Stimulated activated CD8-positive, alpha-beta memory T cell treated with anti-CD3 and anti-CD28 coated beads, Interleukin-4, amount 100 ng/mL, for 1 hour (primary cell): Measurements from ENCODE around the gene ALPP.
"Not testable (repeated sequence)": the region's sequence is repeated elsewhere in the genome, so short reads cannot be mapped to it uniquely, and the experiment has no call there.

Experiments
- DNase-seq, 2 donors: peaks; one replicate each; pipeline ENCODE4 v3.0.0-alpha.2; 2020; ENCODE audit warnings: low read depth in 2 of 2, low spot score in 1 of 2

Gene ALPP

DNA sequence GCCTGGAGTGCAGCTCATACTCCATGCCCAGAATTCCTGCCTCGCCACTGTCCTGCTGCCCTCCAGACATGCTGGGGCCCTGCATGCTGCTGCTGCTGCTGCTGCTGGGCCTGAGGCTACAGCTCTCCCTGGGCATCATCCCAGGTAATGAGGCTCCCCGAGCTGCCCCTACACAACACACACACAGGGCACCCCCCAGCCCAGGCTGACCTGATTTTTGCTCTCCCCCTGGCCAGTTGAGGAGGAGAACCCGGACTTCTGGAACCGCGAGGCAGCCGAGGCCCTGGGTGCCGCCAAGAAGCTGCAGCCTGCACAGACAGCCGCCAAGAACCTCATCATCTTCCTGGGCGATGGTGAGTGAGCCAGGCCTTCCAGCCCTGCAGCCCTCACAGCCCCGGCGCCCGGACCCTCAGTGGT, at the start of gene ALPP:
Gene ALPP, plus strand, starts transcription at position 17 of the 417 bp plus-strand sequence. Its CDS starts 52 bp downstream, at position 69.
- not testable (repeated sequence) for DNase-seq

DNA sequence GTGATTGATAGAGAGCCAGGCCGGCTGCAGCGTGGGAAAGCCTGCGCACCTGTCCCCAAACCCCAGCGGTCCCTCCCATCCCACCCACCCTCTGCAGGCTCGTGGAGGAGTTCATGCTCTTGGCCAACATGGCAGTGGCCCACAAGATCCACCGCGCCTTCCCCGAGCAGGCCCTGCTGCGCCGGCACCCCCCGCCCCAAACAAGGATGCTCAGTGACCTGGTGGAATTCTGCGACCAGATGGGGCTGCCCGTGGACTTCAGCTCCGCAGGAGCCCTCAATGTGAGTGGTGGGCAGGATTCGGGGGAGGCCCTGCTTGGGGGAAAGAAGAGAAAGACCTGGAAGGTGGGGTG, 48.9 kb upstream of the ALPP start:
- no peak for DNase-seq

DNA sequence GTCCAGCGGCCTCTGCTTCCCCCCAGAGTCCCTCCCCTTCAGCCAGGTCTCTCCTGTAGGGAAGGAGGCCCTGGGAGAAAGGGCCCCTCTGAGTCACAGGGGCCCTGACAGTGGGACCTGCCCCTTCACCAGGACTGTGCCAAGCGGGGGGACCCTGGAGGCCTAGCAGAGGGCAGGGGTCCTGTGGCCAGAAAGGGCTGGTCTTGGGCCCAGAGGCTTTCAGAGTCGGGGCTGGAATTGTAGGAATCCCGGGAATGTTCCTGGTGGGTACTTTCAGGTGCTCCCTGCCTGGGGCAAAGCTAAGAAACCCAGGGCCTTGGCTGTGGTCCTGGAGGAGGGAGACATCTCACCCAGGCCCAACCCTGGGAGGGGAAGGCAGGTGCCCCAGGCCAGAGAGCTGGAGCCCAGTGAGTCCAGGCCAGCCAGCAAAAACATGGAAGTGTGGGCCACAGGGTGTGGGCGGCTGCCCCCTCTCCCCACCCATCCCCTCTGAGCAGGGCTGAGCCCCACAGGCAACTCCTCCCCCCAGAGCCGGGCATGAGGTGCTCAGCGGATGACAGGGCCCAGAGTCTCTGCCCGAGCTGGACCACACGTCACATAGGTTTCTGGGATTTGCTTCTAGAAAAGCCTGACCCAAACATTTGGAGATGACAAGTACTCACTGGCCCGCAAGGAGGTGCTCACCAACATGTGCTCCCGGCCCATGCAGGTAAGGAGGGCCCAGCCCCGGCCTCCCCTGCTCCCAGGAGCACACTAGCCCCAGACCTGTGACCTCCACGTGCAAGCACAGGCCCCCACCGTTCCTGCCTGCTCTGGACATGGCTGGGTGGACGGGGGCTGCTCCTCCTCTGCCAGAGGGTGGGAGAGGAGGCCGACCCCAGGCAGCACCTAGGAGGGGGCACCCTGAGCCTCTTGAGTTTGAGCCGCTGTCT, 48.2 kb upstream of the ALPP start:
- no peak for DNase-seq

DNA sequence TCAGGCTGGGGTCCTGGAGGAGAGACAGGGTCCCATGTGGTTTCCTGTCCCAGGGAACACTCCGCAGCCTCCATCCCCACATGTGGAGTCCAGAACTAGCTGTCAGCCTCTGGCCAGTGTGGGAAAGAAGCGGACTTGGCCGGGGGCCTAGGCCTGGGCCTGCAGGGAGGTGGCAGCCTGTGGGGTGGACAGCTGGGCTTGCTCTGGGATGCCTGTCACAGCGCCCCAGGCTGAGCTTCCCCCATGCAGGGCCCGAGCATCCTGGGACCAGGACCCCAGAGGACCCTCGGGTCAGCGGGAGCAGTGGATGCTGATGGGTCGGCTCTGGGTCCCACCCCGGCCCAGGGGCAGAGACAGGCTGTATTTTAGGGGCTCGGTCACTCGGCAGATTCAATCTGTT, 47.5 kb upstream of the ALPP start:
- DNase-seq: not testable (repeated sequence)

DNA sequence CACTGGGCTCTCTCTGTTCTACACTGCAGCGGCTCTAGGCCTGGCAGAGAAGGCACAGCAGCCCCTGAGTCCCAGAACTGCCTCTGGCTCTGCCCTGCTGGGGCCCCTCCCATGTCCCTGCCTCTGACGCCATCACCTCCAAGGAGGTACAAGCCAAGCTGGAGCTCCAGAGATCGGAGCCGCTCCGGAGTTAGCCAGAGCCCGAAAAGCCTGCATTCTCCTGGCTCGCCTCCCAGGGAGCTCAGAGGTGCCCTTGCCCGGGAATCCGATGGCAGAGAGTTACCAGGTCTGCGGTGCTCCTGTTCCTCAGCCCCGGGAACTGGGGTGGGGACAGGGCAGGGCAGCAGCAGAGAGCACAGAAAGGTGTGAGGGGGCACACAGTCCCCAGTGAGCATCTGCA, 46.9 kb upstream of the ALPP start:
- not testable (repeated sequence) for DNase-seq

DNA sequence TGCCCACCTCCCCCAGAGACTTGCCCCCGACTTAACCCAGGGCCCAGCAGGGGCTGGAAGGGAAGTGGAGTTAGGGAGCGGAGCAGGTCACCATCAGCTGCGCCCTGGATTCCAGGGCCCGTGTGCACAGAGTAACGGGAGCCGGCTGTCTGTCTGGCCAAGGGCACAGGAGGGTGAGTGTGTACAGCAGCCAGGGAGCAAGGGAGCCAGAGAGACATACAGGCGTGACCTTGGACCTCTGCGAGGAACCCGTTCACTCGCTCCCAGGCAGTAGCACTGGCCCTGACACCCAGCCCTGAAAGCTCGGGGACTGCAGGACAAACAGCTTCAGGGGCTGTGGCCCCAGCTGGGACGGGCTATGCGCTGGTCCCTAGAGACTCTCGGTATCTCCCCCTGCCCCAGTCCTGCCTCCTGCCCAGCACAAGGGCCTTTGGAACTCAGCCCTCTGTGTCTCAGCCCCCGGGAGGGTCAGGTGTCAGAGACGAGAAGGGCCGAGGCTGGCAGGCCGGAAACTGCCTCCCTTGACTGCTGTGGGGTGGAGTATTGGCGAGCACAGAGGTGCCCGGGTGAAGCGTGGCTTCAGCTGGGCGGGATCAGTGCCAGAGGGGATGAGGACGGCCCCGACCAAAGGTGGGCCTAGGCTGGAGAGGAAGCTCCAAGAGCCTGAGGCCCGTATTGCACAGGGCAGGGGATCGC, 46.2 kb upstream of the ALPP start:
- DNase-seq: not testable (repeated sequence)

DNA sequence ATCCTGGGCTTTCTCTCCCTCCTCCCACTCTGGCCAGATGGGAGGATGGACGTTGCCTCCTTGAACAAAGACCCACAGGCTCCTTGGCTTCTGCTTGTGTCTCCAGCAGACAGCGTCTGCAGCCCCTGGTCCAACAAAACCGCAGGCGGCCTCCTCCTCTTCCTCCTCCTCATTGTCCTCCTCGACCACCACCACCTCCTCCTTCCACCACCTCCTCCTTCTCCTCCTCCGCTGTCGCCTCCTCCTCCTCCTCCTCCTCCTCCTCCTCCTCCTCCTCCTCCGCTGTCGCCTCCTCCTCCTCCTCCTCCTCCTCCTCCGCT, 45.7 kb upstream of the ALPP start:
- no peak for DNase-seq

DNA sequence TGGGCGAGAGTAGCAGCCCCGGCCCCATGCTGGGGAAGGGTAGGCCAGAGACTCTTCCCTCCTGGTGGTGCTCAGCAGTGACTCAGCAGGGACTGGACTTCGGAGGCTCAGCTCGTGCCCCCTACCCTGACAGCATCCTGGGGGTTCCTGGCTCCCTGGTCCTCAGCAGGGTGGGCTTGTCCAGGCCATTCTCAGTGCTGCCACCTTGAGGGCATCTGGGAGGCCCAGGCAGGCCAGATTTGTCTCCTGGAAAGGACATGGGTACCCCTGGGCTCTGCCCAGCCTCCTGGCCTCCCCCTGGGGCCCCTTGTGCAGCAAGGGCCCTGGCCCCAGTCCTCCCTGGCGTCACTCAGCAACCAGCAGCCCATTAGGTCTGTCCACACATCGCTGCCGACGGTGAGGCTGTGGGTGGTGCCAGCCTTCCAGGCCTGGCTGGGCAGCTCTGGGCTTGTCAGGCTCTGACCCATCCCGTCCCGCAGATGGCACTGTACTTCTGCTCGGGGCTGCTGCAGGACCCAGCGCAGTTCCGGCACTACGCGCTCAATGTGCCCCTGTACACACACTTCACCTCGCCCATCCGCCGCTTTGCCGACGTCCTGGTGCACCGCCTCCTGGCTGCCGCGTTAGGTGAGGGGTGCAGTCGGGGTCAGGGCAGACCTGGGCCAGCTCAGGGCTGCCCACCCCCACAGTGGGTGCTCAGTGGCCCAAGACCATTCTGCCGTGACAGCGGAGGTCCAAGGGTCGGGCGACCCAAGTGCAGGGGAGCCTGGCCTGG, 45.0 kb upstream of the ALPP start:
- DNase-seq: no peak

DNA sequence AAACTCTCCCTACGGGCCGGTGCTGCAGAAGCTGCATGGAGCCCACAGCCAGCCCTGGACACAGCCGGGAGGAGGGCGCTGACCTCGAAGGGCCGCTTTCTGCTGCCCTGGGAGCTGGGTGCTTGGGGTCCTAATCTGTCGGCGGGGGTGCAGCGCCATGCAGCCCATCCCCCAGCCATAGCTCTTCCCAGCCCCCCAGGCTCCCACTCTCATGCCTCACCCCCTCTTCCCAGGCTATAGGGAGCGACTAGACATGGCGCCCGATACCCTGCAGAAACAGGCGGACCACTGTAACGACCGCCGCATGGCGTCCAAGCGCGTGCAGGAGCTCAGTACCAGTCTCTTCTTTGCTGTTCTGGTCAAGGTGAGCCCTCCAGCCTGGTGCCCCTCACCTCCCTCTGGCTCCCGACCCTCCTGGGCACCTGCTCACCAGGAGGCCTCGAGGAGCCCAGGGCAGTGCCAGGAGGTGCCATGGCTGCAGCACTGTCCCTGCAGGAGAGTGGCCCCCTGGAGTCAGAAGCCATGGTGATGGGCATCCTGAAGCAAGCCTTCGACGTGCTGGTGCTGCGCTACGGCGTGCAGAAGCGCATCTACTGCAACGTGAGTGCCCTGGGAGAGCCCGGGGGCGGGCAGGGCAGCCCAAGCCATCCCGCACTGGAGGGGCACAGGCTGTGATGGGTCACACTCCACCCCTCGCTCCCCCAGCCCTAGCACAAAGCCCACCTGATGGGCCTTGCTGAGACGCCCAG, 44.2 kb upstream of the ALPP start:
- not testable (repeated sequence) for DNase-seq

DNA sequence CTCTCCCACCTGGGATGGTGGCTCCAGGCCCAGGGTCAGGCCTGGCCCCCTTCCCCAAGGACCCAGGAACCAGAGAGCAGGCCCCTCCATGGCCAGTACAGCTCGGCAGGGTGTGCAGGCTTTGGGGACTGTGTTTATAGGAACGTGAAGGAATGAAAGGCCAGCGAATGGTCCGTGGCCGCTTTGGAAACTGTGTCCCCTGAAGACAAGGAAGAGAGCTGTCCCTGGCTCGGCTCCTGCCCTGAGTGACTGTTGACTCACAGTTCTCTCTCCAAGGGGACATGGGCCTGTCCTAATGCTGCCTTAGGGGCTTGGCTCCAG, 43.7 kb upstream of the ALPP start:
- DNase-seq: not testable (repeated sequence)

DNA sequence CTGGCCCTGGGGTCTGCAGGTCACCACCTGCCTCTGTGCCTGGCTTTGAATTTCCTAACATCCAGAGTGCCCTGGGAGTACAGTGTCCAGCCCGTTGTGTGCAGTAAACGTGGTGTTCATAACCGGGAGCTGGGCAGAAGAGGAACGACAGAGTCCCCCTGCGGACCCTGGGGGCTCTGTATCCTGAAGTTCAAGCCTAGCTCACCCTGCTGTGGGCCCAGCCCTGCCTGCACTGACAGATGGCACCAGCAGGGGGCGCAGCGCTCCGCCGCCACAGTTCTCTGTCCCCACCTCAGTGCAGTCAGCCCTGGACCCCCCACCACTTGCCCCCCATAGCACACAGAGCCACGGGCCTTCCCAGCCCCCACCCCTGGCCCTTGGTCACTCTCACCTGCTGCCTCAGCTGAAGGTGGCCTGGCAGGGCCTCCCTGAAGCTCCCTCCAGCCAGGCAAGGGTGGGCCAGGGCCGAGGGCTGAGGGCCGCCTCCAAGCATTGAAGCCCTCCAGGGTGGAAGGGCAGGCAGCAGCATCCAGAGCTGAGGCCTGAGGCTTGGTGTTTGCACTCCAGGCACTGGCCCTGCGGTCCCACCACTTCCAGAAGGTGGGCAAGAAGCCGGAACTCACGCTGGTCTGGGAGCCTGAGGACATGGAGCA, 43.2 kb upstream of the ALPP start:
- not testable (repeated sequence) for DNase-seq

DNA sequence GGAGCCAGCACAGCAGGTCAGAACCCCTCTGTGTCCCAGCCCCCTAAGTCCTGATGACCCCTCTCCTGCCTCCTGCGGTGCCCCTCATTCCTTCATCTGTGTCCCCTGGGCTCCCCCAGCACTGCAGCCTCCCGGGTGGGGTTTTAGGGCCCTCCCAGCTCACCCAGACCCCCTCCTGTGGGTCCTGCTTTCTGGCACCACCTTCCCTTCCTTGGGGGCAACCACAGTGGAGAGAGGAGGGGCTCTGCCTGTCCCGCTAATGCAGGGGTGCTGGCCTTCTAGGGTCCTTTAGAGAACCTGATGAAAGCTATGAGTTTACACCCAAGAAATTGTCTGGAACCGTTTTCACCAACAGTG, 42.7 kb upstream of the ALPP start:
- no peak for DNase-seq

DNA sequence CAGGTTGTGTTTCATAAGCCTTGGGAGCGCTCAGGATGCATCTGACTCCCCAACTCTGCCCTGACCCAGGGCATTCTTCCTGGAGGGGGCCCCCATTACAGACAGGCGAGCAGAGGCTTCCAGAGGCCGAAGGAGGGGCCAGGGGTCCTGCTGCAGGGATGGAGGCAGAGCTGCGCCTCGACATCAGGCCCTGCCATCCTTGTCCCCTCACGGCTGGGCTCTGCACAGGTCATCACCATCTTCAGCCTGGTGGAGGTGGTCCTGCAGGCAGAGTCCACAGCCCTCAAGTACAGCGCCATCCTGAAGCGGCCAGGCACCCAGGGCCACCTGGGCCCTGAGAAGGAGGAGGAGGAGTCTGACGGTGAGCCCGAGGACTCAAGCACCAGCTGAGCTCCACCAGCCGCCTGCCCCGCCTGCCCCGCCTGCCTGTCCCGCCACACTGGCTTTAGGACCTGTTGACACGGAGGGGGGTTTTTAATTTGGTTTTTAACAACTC, 42.3 kb upstream of the ALPP start:
- no peak for DNase-seq

DNA sequence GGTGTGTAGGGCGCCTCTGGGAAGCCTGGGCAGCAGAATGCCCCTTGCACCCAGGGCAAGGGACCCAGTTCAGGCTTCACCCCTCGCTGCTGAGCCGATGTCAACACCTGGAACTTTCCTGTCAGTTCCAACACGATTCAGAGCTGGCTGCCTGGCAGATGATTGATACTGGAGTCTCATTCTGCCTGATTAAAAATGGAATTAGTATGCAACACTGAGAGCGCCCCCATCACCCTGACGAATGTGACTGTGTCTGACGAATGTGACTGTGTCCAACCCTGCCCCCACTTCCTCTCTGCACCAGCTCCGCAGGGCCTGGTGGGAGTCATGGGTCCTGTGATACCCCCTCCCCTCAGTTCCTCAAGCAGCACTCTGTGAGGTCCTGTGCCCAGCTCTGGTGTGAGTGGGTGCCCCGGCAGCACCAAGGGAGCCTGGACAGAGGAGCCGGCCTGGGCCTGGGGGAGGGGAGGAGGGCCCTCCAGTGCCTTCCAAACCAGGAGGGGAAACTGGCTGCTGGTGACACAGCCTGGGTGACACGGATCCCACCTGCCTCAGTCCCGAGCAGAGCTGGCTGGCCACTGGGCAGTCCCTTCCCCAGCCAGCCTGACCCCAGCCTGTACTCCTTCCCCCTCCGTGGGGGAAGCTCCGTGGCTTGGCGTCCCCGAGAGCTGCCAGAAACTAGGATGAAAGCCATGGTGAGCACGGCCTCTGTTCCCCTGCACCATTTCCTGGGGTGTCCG, 41.4 kb upstream of the ALPP start:
- no peak for DNase-seq

DNA sequence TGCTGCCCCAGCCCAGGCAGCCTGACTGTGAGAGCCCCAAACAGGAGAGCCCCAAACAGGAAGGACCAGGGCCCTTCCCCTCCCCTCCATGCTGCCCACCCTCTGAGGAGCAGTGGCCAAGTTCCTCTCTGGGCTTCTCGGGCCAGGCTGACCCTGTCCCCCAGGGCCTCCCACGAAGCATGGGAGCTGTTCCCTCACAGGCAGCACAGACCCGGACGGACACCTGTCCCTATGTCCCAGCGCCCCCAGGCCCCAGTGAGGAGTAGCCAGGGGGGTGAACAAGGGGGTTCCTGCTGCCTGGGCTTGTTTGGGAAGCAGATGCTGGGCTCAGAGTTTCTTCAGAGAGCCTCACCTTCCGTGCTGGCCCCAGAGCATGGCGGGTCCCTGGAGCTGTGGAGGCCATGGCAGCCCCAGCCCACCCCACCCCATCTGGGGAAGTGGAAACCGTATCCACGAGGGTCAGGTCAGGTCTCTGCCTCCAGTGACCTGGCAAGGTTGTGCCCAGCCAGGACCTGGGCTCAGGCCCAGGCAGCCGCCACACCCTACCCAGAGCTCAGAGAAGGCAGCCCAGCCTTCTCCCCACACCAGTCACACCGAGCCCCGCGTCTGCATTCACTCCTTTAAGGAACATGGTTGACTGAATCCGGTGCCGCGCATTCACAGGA, 40.3 kb upstream of the ALPP start:
- DNase-seq: not testable (repeated sequence)

DNA sequence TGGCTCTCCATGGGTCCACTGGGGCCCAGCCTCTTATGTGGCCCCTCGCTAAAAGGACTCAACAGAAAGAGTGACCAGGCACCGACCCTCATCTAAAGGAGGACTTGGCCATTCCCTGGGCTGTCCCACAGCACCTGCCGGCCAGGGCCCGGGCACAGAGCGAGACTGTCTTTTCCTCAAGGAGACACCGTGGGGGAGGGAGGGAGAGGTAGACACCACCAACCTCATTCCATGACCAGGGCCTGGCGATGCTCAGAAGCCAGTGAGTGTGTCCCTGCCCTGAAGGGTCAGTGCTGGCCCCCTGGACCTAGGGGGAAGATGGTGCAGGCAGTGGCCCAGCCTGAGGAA, 39.8 kb upstream of the ALPP start:
- no peak for DNase-seq

DNA sequence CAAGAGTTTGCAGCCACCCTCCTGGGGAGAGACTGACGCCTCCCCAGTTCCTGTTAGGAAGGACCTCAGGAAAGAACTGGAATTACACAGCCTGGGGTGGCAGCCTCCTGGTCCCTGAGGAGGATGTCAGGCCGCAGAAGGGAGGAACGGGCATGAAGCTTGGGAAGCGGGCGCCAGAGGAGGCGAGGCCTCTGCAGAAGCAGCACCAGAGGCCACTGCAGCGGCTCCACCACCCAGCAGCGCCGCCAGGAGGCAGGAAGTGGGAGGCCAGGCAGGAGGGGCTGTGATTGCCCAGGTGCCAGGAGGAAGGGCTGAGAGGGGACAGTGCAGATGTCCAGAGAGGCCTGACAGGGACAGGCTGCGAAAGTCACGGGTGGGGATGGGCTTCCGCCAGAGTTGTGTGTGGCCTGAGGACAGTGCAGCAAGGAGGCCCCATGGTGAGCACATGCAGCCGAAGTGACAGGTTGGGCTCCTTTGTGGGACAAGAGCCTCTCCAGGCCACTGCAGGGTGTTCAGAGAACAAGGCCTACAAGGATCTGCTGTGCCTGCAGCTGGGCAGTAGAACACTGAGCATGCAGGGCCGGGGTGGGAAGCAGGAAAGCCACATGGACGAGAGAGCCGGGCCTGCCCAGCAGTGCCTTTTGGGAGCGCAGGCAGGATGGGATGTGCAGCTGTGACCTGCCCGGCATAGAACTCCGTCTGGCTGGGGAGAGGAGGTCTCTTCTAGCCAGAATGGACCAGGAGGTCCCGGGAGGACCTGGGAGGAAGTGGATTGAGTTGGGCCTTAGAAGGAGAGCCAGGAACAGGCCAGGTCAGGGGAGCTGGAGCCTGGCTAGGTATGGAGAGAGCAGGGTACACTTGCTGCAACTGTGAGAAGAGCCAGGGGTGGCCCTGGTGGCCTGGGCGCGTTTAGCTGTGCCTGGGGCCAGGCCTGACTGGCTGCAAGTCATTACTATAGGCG, 39.1 kb upstream of the ALPP start:
- no peak for DNase-seq

DNA sequence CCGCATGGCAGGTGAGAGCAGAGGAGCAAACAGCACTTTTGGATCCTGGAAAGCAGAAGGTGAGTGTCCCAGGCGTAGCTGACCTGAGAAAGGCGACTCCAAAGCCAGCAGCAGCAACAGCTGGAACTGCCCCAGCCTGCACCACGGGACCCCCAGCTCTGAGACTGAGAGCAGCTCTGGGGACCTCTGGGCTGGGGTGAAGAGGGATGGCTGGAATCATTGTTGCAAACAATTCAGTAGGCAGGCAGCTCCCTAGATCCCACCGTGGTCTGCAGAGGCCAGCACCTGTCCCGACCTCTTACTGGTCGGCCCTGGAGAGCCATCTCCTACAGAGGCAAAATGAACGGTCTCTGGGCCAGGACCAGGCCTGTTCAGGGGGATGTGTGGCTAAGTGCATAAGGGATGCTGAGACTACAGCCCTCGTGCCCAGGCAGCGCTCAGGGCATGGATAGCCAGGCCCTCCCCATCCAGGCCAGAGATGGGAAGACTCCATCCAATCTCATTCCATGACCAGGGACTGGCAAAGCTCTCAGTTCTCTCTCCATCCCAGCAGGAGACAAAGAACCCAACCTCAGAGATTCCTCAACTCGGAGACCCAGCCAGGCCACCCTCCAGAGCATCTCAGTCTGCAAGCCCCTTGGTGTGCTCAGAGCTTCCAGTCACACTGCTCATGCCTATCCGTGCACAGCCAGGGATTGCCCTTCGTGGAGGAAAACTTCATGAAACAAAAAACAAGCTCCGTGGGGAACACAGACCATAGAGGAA, 38.2 kb upstream of the ALPP start:
- no peak for DNase-seq
